Spleen (tissue), 11 donors: ENCODE results near the gene GNG13. TPM values are rescaled to one million over a fixed set of nuclear protein-coding genes. Genes with fewer than 3 reads are reported as not detected.

Experiments
- DNase-seq: peaks from one replicate; pipeline ENCODE4 v3.0.0-alpha.2; 2020
- H3K27ac ChIP-seq, 8 donors: fragments of 200-600 bp; sonication (generic) in 7 of 8; 1 replicate in 4 of 8; 2 replicates in 4 of 8; pipeline versions ENCODE4 v1.5.0 to v1.8.0; 2016 to 2021; ENCODE audit warnings: inconsistent platforms in 4 of 8, mild to moderate bottlenecking in 4 of 8, moderate library complexity in 1 of 8
- H3K27me3 ChIP-seq, 7 donors: fragments of 200-600 bp; sonication (generic) in 6 of 7; replicated peaks in 1 of 7; 1 replicate in 4 of 7; 2 replicates in 3 of 7; pipeline versions ENCODE4 v1.5.0 to v1.8.0; 2016 to 2021; ENCODE audit warnings: inconsistent platforms in 3 of 7, mild to moderate bottlenecking in 1 of 7
- H3K36me3 ChIP-seq, 6 donors: fragments of 200-600 bp; sonication (generic) in 5 of 6; 1 replicate in 4 of 6; 2 replicates in 2 of 6; pipeline versions ENCODE4 v1.5.0 to v1.8.0; 2016 to 2021; ENCODE audit warnings: inconsistent platforms in 2 of 6
- H3K4me1 ChIP-seq, 6 donors: fragments of 200-600 bp; sonication (generic) in 5 of 6; 1 replicate in 3 of 6; 2 replicates in 3 of 6; pipeline versions ENCODE4 v1.5.0 to v1.8.0; 2016 to 2021; ENCODE audit warnings: inconsistent platforms in 3 of 6
- H3K4me3 ChIP-seq, 8 donors: fragments of 200-600 bp; sonication (generic) in 7 of 8; 1 replicate in 4 of 8; 2 replicates in 4 of 8; pipeline versions ENCODE4 v1.5.0 to v1.8.0; 2016 to 2021; ENCODE audit warnings: inconsistent platforms in 4 of 8, mild to moderate bottlenecking in 4 of 8, moderate library complexity in 2 of 8
- H3K9me3 ChIP-seq, 8 donors: fragments of 200-600 bp; sonication (generic) in 7 of 8; 1 replicate in 4 of 8; 2 replicates in 4 of 8; pipeline versions ENCODE4 v1.5.0 to v1.8.0; 2016 to 2021; ENCODE audit warnings: inconsistent platforms in 4 of 8
- POLR2A ChIP-seq, 3 donors: fragments of 450-650 bp; IDR thresholded peaks; one replicate each; pipeline ENCODE4 v1.5.1; 2017; ENCODE audit warnings: antibody characterized with exemption in 3 of 3, mild to moderate bottlenecking in 1 of 3
- POLR2AphosphoS5 ChIP-seq, 3 donors: sonication (generic); formaldehyde crosslinking; IDR thresholded peaks; one replicate each; pipeline ENCODE4 v1.5.1; 2017; ENCODE audit warnings: antibody characterized with exemption in 3 of 3
- WGBS, 5 donors: extraction: QIAGEN DNeasy Blood & Tissue Kit in 3 of 5; methylation state at CpG; one replicate each; pipeline versions ENCODE4 v1.1.5 to v1.1.7; 2013 to 2018; 5-methylcytosine and 5-hydroxymethylcytosine counted together
- intact Hi-C: fragments of 100-400 bp; cut with DNase I; formaldehyde crosslinking; loops from one replicate; pipeline ENCODE4 v1.15.0; 2023; ENCODE audit warnings: low total_unique reads
- polyA plus RNA-seq, 3 donors: library from polyadenylated mRNA; stranded (reverse); fragments of 200-250 nt; gene quantifications; one replicate each; pipeline ENCODE4 v1.2.1, GENCODE V29; 2013
- total RNA-seq, 7 donors: library from RNA; depleted of rRNA in 3 of 7; stranded (reverse); fragments of >200 nt in 3 of 7; fragmentation: NEBNext Ultra II Directional in 4 of 7; extraction: Animal tissue kit (Norgen Biotek cat#: 25700) in 4 of 7; gene quantifications; one replicate each; pipeline versions ENCODE4 v1.1.0 to v1.2.1, GENCODE V29; 2016 to 2021
- TF ChIP-seq, protein P1 (sequence below), 11 experiments: fragments of 200-600 bp in 7 of 11; fragments of 450-650 bp in 4 of 11; sonication (generic) in 4 of 11; IDR thresholded peaks in 8 of 11; conservative IDR thresholded peaks in 3 of 11; 1 replicate in 7 of 11; 2 replicates in 4 of 11; pipeline versions ENCODE4 v1.4.0 to v1.8.0; 2016 to 2021; ENCODE audit warnings: antibody characterized with exemption in 11 of 11, inconsistent platforms in 4 of 11, mild to moderate bottlenecking in 1 of 11
- donor health status: healthy with polysubstance abuse.
- donor health status: DM: no; HTN: no; CAD: no; lungs with moderate emphysema.
- donor health status: DM: no; HTN: no; CAD: no.
- donor health status: Bipolar disorder and iron deficiency.
- donor health status: healthy.
- donor health status: DM: no; HTN: no; CAD: no.
- donor health status: DM: yes; HTN: yes; CAD: no.

Gene GNG13
- total and polyA plus RNA-seq, 10 donors = not detected

DNA sequence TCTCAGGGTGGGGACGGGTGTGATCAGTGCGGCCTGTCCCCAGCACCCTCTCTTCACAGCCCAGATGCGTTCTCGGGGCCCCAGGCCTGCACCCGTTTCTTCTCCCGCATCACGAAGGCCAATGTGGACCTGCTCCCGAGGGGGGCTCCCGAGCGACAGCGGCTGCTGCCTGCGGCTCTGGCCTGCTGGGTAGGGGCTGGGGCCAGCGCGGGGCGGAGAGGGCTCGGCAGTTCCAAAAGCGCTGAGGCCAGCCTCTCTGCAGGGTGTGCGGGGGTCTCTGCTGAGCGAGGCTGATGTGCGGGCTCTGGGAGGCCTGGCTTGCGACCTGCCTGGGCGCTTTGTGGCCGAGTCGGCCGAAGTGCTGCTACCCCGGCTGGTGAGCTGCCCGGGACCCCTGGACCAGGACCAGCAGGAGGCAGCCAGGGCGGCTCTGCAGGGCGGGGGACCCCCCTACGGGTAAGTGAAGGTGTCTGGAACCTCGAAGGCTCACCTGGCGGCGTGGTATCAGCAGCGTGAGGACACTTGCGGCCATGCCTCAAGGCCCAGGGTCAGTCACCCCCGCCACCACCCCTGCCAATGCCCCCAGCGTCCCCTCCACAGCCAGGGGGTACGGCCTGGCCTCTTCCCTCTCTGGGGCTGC lies 35.6 kb downstream of the GNG13 start:
- H3K4me3 ChIP-seq = no peak overlapping the region
- 80 to 94% (median 88%) methylated on average over 14 to 38 of the region's 38 CpGs for WGBS, 5 donors
- no peaks in the 10 kb centered on the region for H3K9me3 ChIP-seq
- no peaks in the 10 kb centered on the region for H3K4me1 ChIP-seq
- peaks cover 0 to 85% (median 18%) of the 10 kb centered on the region in 7 donors for H3K27me3 ChIP-seq
- H3K27ac ChIP-seq = no peak overlapping the region
- H3K36me3 ChIP-seq = no peaks in the 10 kb centered on the region
- TF ChIP-seq, protein P1, sequence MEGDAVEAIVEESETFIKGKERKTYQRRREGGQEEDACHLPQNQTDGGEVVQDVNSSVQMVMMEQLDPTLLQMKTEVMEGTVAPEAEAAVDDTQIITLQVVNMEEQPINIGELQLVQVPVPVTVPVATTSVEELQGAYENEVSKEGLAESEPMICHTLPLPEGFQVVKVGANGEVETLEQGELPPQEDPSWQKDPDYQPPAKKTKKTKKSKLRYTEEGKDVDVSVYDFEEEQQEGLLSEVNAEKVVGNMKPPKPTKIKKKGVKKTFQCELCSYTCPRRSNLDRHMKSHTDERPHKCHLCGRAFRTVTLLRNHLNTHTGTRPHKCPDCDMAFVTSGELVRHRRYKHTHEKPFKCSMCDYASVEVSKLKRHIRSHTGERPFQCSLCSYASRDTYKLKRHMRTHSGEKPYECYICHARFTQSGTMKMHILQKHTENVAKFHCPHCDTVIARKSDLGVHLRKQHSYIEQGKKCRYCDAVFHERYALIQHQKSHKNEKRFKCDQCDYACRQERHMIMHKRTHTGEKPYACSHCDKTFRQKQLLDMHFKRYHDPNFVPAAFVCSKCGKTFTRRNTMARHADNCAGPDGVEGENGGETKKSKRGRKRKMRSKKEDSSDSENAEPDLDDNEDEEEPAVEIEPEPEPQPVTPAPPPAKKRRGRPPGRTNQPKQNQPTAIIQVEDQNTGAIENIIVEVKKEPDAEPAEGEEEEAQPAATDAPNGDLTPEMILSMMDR (IDR thresholded peaks at IDR 0.05 in 8 of 11, conservative IDR thresholded peaks at IDR 0.05 in 3 of 11) = no peak
- TF ChIP-seq POLR2A (IDR thresholded peaks at IDR 0.05) = no peak
- intact Hi-C loops = no loop called here
- DNase-seq = no peak

DNA sequence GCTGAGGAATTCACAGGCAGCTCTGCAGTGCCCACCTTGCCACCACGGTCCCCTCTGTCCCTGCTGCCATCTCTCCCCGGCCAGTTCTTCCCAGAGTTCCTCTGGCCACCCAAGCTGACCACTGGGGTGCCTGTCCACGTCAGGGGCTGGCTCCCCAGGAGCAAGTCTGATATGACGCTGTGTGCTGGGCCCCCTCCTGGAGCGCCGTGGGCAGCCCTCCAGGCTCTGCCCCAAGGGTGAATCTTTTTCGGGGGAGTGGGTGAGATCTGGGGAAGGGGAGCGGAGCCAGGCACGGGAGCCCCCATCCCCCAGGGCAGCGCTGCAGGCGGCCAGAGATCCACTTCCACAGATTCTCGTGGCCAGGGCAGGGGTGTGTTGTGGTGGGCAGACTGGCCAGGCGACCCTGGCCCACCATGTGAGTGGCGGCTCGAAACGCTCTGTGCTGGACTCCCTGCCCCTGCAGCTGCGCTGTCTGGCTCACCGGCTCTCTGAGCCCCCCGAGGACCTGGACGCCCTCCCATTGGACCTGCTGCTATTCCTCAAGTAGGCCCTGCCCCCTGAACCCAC lies 36.3 kb downstream of the GNG13 start:
- H3K36me3 ChIP-seq = no peaks in the 10 kb centered on the region
- no peaks in the 10 kb centered on the region for H3K9me3 ChIP-seq
- DNase-seq = no peak
- peaks cover 0 to 82% (median 18%) of the 10 kb centered on the region in 7 donors for H3K27me3 ChIP-seq
- H3K4me1 ChIP-seq = no peaks in the 10 kb centered on the region
- no peak overlapping the region for H3K27ac ChIP-seq
- H3K4me3 ChIP-seq = no peak overlapping the region
- intact Hi-C loops = no loop called here
- TF ChIP-seq, protein P1 (IDR thresholded peaks at IDR 0.05 in 8 of 11, conservative IDR thresholded peaks at IDR 0.05 in 3 of 11) = no peak
- TF ChIP-seq POLR2A (IDR thresholded peaks at IDR 0.05) = no peak
- WGBS, 5 donors = 59 to 83% (median 76%) methylated on average over 16 to 20 of the region's 20 CpGs

DNA sequence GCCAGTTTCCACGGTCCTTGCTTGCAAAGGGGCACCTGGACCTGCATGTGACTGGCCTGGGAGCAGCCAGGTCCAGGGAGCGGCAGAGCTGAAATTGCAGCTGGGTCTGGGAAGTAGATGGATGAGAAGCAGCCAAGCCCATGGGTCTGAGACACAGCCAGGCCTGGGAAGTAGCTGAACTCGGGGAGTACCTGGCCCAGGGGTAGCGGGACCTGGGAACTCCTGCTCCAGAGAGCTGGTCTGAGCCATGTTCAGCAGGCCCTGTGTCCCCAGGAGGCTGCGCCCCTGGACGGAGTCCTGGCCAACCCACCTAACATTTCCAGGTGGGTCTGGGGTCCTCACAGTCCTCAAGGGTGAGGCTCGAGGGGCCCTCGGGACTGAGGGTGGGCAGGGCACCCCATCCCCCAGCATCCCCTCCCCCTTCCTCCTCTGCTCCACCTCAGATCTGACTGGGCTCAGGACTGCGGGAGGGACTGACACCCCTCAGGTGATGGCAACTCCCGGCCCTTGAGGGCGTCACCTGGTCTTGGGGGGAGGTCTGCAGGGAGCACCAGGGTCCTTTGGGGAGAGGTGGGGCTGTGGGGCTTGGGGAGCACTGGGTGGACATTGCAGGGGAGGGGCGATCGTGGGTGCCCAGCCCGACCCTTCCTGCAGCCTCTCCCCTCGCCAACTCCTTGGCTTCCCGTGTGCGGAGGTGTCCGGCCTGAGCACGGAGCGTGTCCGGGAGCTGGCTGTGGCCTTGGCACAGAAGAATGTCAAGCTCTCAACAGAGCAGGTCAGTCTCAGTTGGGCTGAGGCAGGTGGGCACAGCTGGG lies 37.0 kb downstream of the GNG13 start:
- Histone ChIP-seq H3K27me3 (peaks cover 0 to 77% (median 15%) of the 10 kb centered on the region in 7 donors), H3K9me3 (no peaks in the 10 kb centered on the region), H3K4me1 (no peaks in the 10 kb centered on the region), H3K4me3 (no peak overlapping the region), H3K27ac (no peak overlapping the region), H3K36me3 (no peaks in the 10 kb centered on the region)
- WGBS, 5 donors = 73 to 87% (median 77%) methylated on average over 17 to 21 of the region's 21 CpGs
- intact Hi-C loops = no loop called here
- TF ChIP-seq, protein P1 (IDR thresholded peaks at IDR 0.05 in 8 of 11, conservative IDR thresholded peaks at IDR 0.05 in 3 of 11) = no peak
- no peak for TF ChIP-seq POLR2AphosphoS5 (IDR thresholded peaks at IDR 0.05)
- no peak for TF ChIP-seq POLR2A (IDR thresholded peaks at IDR 0.05)
- DNase-seq = no peak
